T-helper 1 cell treated with Interleukin-12 subunit alpha and Interleukin-12 subunit beta and Interleukin-4 antibody, amounts not matched to agents 30 μg/mL and 1 μg/mL, for 36 hours (primary cell): ENCODE measurements around the gene PTPN4.
A peak's percentile ranks its signal among the peaks of the same experiment; 100 is the strongest.

Source experiments
- H3K27ac Mint-ChIP-seq: one replicate; pipeline ENCODE4 v1.8.0; 2021; ENCODE audit warnings: mild to moderate bottlenecking, mixed read lengths
- H3K27me3 Mint-ChIP-seq: one replicate; pipeline ENCODE4 v1.8.0; 2021; ENCODE audit warnings: low read depth, mixed read lengths
- H3K36me3 Mint-ChIP-seq: one replicate; pipeline ENCODE4 v1.8.0; 2021; ENCODE audit warnings: low read depth, mixed read lengths
- H3K4me1 Mint-ChIP-seq: one replicate; pipeline ENCODE4 v1.8.0; 2021; ENCODE audit warnings: low read depth, mixed read lengths
- H3K4me3 Mint-ChIP-seq: one replicate; pipeline ENCODE4 v1.8.0; 2021; ENCODE audit warnings: mild to moderate bottlenecking, moderate library complexity, mixed read lengths
- H3K9me3 Mint-ChIP-seq: one replicate; pipeline ENCODE4 v1.8.0; 2021; ENCODE audit warnings: mixed read lengths

PTPN4 gene

GRCh38 chr2:119859528-119859927 lies 99.8 kb downstream of the PTPN4 start:
- Mint-ChIP-seq H3K9me3 (peaks cover 6% of the 10 kb centered on the region), H3K27ac (no peak overlapping the region), H3K27me3 (no peaks in the 10 kb centered on the region), H3K4me3 (no peak overlapping the region), H3K4me1 (peaks cover 37% of the 10 kb centered on the region), H3K36me3 (peaks cover 18% of the 10 kb centered on the region)

GRCh38 chr2:119860924-119861323 lies 101.2 kb downstream of the PTPN4 start:
- Mint-ChIP-seq H3K4me1 (peaks cover 42% of the 10 kb centered on the region), H3K9me3 (peaks cover 5% of the 10 kb centered on the region), H3K27ac (no peak overlapping the region), H3K36me3 (peaks cover 18% of the 10 kb centered on the region), H3K27me3 (no peaks in the 10 kb centered on the region), H3K4me3 (no peak overlapping the region)

GRCh38 chr2:119862127-119862889 lies 102.6 kb downstream of the PTPN4 start:
- Mint-ChIP-seq H3K4me3 (no peak overlapping the region), H3K27me3 (no peaks in the 10 kb centered on the region), H3K4me1 (peaks cover 39% of the 10 kb centered on the region), H3K9me3 (no peaks in the 10 kb centered on the region), H3K36me3 (peaks cover 18% of the 10 kb centered on the region), H3K27ac (peak overlapping the region; percentile 83)

GRCh38 chr2:119864318-119864717 lies 104.6 kb downstream of the PTPN4 start:
- Mint-ChIP-seq H3K27me3 (no peaks in the 10 kb centered on the region), H3K4me3 (no peak overlapping the region), H3K27ac (peak overlapping the region; percentile 9), H3K9me3 (peaks cover 4% of the 10 kb centered on the region), H3K36me3 (peaks cover 19% of the 10 kb centered on the region), H3K4me1 (peaks cover 42% of the 10 kb centered on the region)

- Mint-ChIP-seq H3K27me3 (no peaks in the 10 kb centered on the region), H3K27ac (no peak overlapping the region), H3K4me3 (no peak overlapping the region), H3K36me3 (peaks cover 9% of the 10 kb centered on the region), H3K4me1 (peaks cover 17% of the 10 kb centered on the region), H3K9me3 (peaks cover 4% of the 10 kb centered on the region)
Observed at GRCh38 chr2:119871725-119872124, 112.0 kb downstream of the PTPN4 start.

GRCh38 chr2:119873350-119874315 lies 113.9 kb downstream of the PTPN4 start:
- H3K4me3 Mint-ChIP-seq, result no peak overlapping the region
- H3K4me1 Mint-ChIP-seq, result peaks cover 11% of the 10 kb centered on the region
- H3K27me3 Mint-ChIP-seq, result no peaks in the 10 kb centered on the region
- H3K36me3 Mint-ChIP-seq, result peaks cover 6% of the 10 kb centered on the region
- no peaks in the 10 kb centered on the region for H3K9me3 Mint-ChIP-seq
- H3K27ac Mint-ChIP-seq, result no peak overlapping the region

GRCh38 chr2:119879502-119879901 lies 119.8 kb downstream of the PTPN4 start:
- H3K4me3 Mint-ChIP-seq, result no peak overlapping the region
- H3K9me3 Mint-ChIP-seq, result no peaks in the 10 kb centered on the region
- peaks cover 5% of the 10 kb centered on the region for H3K4me1 Mint-ChIP-seq
- H3K27me3 Mint-ChIP-seq, result no peaks in the 10 kb centered on the region
- H3K36me3 Mint-ChIP-seq, result peaks cover 2% of the 10 kb centered on the region
- no peak overlapping the region for H3K27ac Mint-ChIP-seq

GRCh38 chr2:119888680-119889079 lies 129.0 kb downstream of the PTPN4 start:
- Mint-ChIP-seq H3K4me3 (no peak overlapping the region), H3K9me3 (peaks cover 24% of the 10 kb centered on the region), H3K27ac (no peak overlapping the region), H3K27me3 (no peaks in the 10 kb centered on the region), H3K36me3 (peaks cover 39% of the 10 kb centered on the region), H3K4me1 (peaks cover 2% of the 10 kb centered on the region)

GRCh38 chr2:119897736-119898395 lies 138.1 kb downstream of the PTPN4 start:
- Mint-ChIP-seq H3K4me1 (no peaks in the 10 kb centered on the region), H3K9me3 (peaks cover 3% of the 10 kb centered on the region), H3K27ac (no peak overlapping the region), H3K36me3 (peaks cover 18% of the 10 kb centered on the region), H3K4me3 (no peak overlapping the region), H3K27me3 (no peaks in the 10 kb centered on the region)

- H3K9me3 Mint-ChIP-seq, result peaks cover 25% of the 10 kb centered on the region
- H3K27ac Mint-ChIP-seq, result no peak overlapping the region
- no peaks in the 10 kb centered on the region for H3K4me1 Mint-ChIP-seq
- H3K36me3 Mint-ChIP-seq, result peaks cover 37% of the 10 kb centered on the region
- no peak overlapping the region for H3K4me3 Mint-ChIP-seq
- H3K27me3 Mint-ChIP-seq, result no peaks in the 10 kb centered on the region
Observed at GRCh38 chr2:119901013-119901412, 141.3 kb downstream of the PTPN4 start.

GRCh38 chr2:119910566-119910965 lies 150.8 kb downstream of the PTPN4 start:
- Mint-ChIP-seq H3K9me3 (peaks cover 22% of the 10 kb centered on the region), H3K36me3 (peaks cover 33% of the 10 kb centered on the region), H3K27me3 (no peaks in the 10 kb centered on the region), H3K27ac (no peak overlapping the region), H3K4me3 (no peak overlapping the region), H3K4me1 (peaks cover 3% of the 10 kb centered on the region)

GRCh38 chr2:119914266-119914665 lies 154.5 kb downstream of the PTPN4 start:
- H3K4me3 Mint-ChIP-seq, result no peak overlapping the region
- H3K9me3 Mint-ChIP-seq, result peaks cover 11% of the 10 kb centered on the region
- H3K27me3 Mint-ChIP-seq, result no peaks in the 10 kb centered on the region
- H3K27ac Mint-ChIP-seq, result no peak overlapping the region
- peaks cover 1% of the 10 kb centered on the region for H3K4me1 Mint-ChIP-seq
- peaks cover 19% of the 10 kb centered on the region for H3K36me3 Mint-ChIP-seq

- Mint-ChIP-seq H3K27me3 (no peaks in the 10 kb centered on the region), H3K9me3 (no peaks in the 10 kb centered on the region), H3K27ac (no peak overlapping the region), H3K36me3 (peaks cover 14% of the 10 kb centered on the region), H3K4me1 (peaks cover 7% of the 10 kb centered on the region), H3K4me3 (no peak overlapping the region)
Observed at GRCh38 chr2:119921825-119922224, 162.1 kb downstream of the PTPN4 start.

GRCh38 chr2:119922699-119923098 lies 163.0 kb downstream of the PTPN4 start:
- no peaks in the 10 kb centered on the region for H3K27me3 Mint-ChIP-seq
- no peak overlapping the region for H3K27ac Mint-ChIP-seq
- H3K36me3 Mint-ChIP-seq, result peaks cover 14% of the 10 kb centered on the region
- peaks cover 12% of the 10 kb centered on the region for H3K4me1 Mint-ChIP-seq
- H3K4me3 Mint-ChIP-seq, result no peak overlapping the region
- no peaks in the 10 kb centered on the region for H3K9me3 Mint-ChIP-seq
